Measurements from ENCODE around the gene ADAM8. TPM values are rescaled to one million over a fixed set of nuclear protein-coding genes. Genes with fewer than 3 reads are reported as not detected.

The ADAM8 gene
- total and polyA plus RNA-seq, 2 of the 4 experiments (the other 2 are of a cell fraction) = under 0.01 to 0.74 TPM

- Histone ChIP-seq H3K23ac (ENCODE audit: low read depth, low read length) (no peak overlapping the region), H3K36me3 (ENCODE audit: control insufficient read depth, insufficient read depth, low read length) (peaks cover 57% of the 10 kb centered on the region), H2BK20ac (ENCODE audit: low read depth, low read length) (no peak overlapping the region), H2BK5ac (ENCODE audit: low read depth, low read length, poor library complexity, severe bottlenecking) (no peak overlapping the region), H4K91ac (ENCODE audit: insufficient read depth, low read depth, low read length) (no peak overlapping the region), H3K4ac (ENCODE audit: low read depth, low read length) (no peak overlapping the region), H4K5ac (ENCODE audit: low read depth, low read length) (no peak overlapping the region), H3K4me1 (ENCODE audit: control insufficient read depth, insufficient read depth, low read length) (no peaks in the 10 kb centered on the region), H2BK120ac (ENCODE audit: low read depth, low read length) (no peak overlapping the region), H3K27ac (ENCODE audit: insufficient read depth, low read length) (no peak overlapping the region), H3K9ac (ENCODE audit: low read depth, low read length) (no peak overlapping the region), H3K14ac (replicated peaks; ENCODE audit: low read depth, low read length) (no peak overlapping the region), H3K9me1 (ENCODE audit: insufficient read depth, low read length) (no peaks in the 10 kb centered on the region; the same call in 1 of the 2 replicates), H2AFZ (replicated peaks; ENCODE audit: low read length, poor library complexity) (no peak overlapping the region), H3K56ac (ENCODE audit: extremely low read depth, insufficient read depth, low read length) (no peak overlapping the region), H2BK15ac (ENCODE audit: low read depth, low read length) (no peak overlapping the region), H4K8ac (ENCODE audit: low read depth in 2 of 2, low read length in 2 of 2) (no peak overlapping the region), H3K4me3 (ENCODE audit: insufficient read depth, low read depth, low read length) (no peak overlapping the region), H3K79me1 (ENCODE audit: low read depth in 1 of 2, low read length in 2 of 2) (peaks cover 12 to 21% of the 10 kb centered on the region in 2 experiments; a peak in 3 of 4 replicates), H3K27me3 (ENCODE audit: control insufficient read depth, insufficient read depth, low read length) (no peaks in the 10 kb centered on the region), H4K20me1 (ENCODE audit: insufficient read depth, low read length) (peaks cover 22% of the 10 kb centered on the region), H2AK5ac (ENCODE audit: low read depth, low read length) (no peak overlapping the region), H3K9me3 (ENCODE audit: control insufficient read depth, insufficient read depth, low read length) (no peaks in the 10 kb centered on the region), H3K4me2 (ENCODE audit: low read depth, low read length) (no peak overlapping the region), H3K18ac (ENCODE audit: low read depth, low read length) (no peak overlapping the region), H2AK9ac (replicated peaks; ENCODE audit: low read depth, low read length, poor library complexity) (peak overlapping the region; percentile 28)
- POLR2A ChIA-PET (ENCODE audit: unreplicated experiment) = no interaction called here
- no peak for TF ChIP-seq RAD21 (IDR thresholded peaks at IDR 0.05; ENCODE audit: low read length)
- no peak for TF ChIP-seq ELK1 (IDR thresholded peaks at IDR 0.05; ENCODE audit: borderline replicate concordance, low read depth, low read length)
- TF ChIP-seq MAZ (IDR thresholded peaks at IDR 0.05; ENCODE audit: borderline replicate concordance, low read depth, low read length) = no peak
- TF ChIP-seq CEBPB (IDR thresholded peaks at IDR 0.05; ENCODE audit: low read depth, low read length) = no peak
- no peak for TF ChIP-seq CHD1 (IDR thresholded peaks at IDR 0.05; ENCODE audit: low read depth, low read length)
- TF ChIP-seq MAFK (IDR thresholded peaks at IDR 0.05; ENCODE audit: low read depth, low read length) = no peak
- TF ChIP-seq USF2 (IDR thresholded peaks at IDR 0.05; ENCODE audit: low read depth, low read length) = no peak
- TF ChIP-seq POLR2A (IDR thresholded peaks at IDR 0.05; ENCODE audit: low read depth, low read length) = no peak
- TF ChIP-seq NFE2L2 (IDR thresholded peaks at IDR 0.05; ENCODE audit: low read depth, low read length) = no peak
- TF ChIP-seq SMC3 (IDR thresholded peaks at IDR 0.05; ENCODE audit: low read depth, low read length) = no peak
- TF ChIP-seq BHLHE40 (IDR thresholded peaks at IDR 0.05; ENCODE audit: low read depth, low read length) = no peak
- TF ChIP-seq MXI1 (IDR thresholded peaks at IDR 0.05; ENCODE audit: borderline replicate concordance, low read depth, low read length) = no peak
- TF ChIP-seq CTCF (conservative IDR thresholded peaks at IDR 0.05; ENCODE audit: low read depth, low read length) = no peak
- no peak for ATAC-seq (ENCODE audit: low read depth)
- intact Hi-C loops (cut with micrococcal nuclease) (no loop called here), dilution Hi-C loops (cut with HindIII; ENCODE audit: low sequenced_read_pairs, unreplicated experiment) (no loop called here), in situ Hi-C loops (cut with MboI; ENCODE audit: low sequenced_read_pairs) (no loop called here)
- no peak for DNase-seq
- BruUV-seq (replicated peaks) = no TSS peak
- CTCF ChIA-PET = no interaction called here
- WGBS, 2 experiments (ENCODE audit: extremely low coverage in 2 of 2, insufficient read length in 1 of 2) = 100% methylated on average over 8 of the region's 10 CpGs; no CpG with 5 or more reads in 1 of the 2 experiments
Observed at GRCh38 chr10:133299224-133299623, 22.6 kb upstream of the ADAM8 start.
